Suppressor macrophage (primary cell): ENCODE results near the gene ERC1.
A peak's percentile ranks its signal among the peaks of the same experiment; 100 is the strongest.

Experiments used
- DNase-seq, 4 experiments: peaks; one replicate each; pipeline ENCODE4 v3.0.0-alpha.2; 2020 to 2022

The ERC1 gene

DNA sequence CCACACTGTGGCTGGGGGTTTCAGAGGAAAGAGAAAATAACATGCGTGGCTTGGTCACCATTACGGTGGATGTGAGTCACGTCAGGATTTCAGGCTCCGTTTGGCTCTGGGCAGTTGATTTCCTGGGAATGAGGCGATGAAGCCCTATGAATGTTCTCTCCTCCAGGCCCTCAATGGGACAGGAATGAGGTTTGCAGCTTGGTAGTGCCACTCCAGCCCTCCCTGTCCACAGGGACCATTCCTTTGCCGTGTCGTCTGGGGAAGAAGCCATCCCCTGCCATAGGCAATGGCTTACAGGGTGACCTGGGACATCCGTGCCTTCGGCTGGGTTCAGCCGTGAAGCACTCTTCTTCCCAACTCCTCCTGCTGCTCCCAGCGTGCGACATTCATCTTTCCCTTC lies 508.3 kb downstream of the ERC1 start:
- no peak for DNase-seq

DNA sequence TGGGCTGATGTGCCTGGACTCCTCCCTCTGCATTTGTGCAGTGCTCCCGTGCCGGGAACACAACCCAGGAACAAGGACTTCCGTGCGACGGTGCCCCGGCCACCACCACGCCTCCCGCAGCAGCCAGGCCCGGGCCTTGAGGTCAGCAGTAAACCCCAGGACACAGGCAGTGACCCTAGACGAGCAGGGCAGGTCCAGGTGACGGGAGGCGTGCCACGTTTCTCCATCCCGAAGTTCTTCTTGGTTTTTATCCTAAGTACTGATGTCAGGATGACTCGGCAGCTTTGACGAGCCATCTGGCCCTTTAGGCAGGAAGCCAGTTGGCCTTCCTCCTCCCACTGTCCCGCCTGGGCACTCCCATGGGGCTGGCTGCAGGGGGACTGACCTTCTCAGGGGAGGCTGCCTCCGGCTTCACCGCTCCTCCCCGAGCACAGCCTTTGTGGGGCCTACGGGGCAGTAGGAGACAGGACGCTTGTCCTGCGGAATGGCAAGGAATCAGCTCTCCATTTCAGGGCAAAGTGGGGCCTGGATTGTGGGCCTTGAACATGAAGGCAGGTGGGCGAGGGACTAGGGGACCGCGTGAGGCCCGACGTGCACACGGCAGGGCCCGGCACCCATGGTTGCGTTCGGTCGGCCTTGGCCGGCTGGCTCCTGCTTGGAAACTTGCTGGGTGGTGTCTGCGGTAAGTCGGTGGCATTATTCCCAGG lies 509.2 kb downstream of the ERC1 start:
- peak in 3 of 4 experiments; percentile 23 to 52 (median 50) for DNase-seq

DNA sequence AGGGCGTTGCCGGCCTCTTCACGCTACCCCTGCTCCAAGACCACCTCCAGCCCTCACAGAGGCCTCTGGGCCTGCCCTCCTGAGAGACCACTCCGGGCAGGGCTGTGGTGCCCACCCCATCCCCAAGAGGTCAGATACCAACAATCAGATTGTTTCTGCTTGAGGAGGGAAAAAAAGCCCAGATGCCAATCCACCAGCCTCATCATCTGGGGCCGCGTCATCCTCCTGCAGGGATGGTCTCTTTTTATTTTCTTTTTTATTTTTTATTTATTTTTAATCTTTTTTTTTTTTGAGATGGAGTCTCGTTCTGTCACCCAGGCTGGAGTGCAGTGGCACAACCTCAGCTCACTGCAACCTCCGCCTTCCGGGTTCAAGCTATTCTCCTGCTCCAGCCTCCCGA lies 510.0 kb downstream of the ERC1 start:
- DNase-seq = no peak

DNA sequence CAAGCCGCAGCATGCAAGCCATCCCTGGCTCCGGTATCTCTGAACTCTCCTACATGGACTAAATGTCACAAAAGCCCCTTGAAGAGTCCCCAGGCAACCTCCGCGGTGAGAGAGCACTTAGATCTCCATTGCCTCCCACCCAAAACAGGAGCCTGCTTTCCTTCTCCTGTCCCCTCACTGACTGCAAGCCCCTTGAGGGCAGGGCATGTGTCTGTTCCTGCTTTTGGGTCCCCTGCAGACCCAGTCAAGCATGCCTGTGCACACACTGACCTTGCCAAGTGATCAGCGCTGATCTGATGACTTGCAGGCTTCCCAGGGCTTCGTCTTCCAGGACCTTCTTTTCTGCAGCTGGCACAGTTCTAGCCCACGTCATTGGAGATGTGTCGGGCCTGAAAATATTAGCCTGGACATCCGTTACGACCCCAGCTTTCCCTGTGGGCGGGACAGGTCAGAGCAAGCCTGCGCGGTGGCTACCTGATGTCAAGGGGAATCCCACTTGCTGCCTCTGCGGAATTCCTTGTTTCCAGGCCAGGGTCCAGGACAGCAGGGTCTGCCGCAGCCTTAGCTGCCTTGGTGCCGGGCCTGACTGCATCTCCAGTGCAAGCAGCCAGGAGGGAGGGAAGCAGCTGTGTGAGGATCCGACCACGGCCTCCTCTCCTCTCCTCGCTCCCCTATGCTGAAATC lies 510.8 kb downstream of the ERC1 start:
- DNase-seq = no peak

DNA sequence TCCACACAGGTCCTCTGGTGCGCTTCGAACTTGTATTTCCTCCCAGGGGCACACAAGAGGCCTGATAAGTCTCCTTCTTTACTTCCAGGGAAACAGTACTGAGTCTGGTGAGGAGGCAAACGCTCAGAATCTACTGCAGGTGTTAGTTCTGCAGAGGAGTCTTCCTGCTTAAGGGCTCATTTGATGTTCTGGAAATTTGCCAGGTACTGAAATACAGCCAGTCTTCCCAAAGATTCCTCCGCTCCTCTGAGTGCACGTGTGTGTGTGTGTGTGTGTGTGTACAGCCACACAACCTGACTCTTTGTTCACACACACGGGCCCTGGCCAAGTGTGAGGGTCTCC lies 511.3 kb downstream of the ERC1 start:
- DNase-seq = no peak

DNA sequence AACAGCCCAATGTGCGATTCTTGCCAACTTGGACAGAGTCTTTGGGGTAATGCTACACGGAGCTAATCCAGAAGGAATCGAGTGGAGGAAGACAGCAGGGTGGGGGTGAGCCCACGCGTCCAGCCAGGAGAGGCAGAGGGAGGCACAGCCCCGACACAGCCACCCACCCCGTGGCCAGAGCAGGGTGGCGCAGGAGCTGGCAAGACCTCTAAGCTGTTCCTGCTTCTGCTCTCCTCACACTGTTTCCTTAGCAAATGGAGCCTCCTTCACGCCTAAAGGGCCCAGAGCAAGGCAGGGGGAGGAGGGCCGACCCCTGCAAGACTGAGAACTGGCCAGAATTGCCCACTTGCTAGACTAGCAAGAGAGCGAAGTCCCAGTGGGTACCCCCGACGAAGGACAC lies 511.8 kb downstream of the ERC1 start:
- DNase-seq = no peak

DNA sequence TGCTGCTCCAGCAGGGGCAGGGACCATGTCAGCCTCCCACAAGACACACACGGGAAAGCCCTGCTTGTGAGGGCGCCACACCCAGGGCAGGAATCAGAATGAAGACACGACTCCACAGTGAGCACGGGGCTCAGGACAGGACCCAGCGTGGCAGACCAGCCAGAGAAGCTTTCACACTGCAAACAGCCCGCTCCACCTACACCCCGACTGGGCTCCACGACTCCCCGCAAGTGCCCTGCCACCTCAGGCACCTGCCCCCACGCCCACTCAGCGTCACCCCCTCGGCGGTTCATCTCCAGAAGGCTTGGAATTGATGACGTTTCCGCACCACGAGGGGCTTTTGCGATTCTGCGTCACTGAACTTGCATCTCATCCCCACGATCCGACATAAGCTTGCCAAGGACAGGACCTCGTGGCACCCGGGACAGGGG lies 512.3 kb downstream of the ERC1 start:
- DNase-seq = no peak

DNA sequence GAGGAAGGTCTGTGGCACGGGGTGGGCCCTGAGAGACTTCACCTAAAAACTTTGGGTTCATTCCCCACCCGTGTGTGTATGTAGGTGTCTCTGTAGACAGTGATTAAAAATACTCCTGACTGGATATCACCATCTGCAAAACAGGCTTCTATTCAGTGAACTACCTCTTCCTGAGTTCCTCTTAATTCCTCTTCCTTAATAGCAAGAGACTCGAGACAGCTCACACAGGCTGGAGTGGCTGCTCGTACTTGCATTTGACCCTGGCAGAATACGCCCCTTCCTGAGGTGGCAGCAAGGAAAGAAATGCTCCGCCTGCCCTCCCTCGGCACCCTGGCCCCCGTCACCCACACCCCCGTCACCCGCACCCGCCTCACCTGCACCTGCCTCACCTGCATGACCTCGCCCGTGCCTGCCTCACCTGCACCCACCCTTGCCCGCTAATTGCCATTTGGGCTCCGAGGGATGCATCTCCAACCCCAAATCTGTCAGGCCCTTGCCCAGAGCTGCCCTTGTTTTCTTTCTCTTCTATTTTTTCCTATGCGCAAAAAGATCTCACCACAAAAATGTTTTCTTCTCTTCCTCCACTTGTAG lies 513.4 kb downstream of the ERC1 start:
- peak; percentile 58 to 81 (median 73) for DNase-seq

DNA sequence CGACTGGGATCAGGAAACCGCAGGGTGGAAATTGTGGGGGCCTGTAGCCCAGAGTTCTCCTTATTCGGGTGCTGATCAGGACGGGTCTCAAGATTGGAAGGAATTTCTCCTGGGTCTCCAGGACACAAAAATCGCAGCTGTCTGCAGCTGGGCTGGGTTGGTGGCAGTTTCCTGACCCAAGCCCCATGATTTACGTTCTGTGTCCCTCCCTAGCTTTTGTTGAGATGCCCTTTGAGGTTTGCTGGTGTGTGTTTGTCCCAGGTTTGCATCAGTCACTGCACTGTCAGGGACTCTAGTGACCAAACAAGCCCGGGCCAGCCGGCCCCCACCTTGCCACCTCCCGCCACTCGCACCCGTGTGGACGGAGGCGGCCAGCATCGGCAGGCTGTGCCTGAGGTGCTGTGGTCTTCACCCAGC lies 513.9 kb downstream of the ERC1 start:
- peak in 3 of 4 experiments; percentile 9 to 34 (median 11) for DNase-seq

DNA sequence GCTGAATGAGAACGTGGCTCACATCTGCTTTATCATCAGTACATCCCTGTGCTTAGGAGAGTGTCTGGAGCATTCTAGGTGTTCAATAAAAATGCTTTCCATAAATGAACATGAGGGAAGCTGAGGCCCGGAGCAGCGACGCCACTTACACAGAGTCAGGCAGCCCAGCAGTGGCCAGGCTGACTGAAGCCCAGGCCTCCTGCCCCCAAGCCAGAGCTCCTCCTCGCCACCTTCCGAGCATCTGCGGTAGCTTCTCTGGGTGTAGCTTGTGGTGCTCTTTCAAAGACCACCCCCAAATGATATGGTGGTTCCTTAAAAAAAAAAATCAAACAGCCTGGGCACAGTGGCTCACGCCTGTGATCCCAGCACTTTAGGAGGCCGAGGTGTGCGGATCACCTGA lies 514.6 kb downstream of the ERC1 start:
- DNase-seq = no peak

DNA sequence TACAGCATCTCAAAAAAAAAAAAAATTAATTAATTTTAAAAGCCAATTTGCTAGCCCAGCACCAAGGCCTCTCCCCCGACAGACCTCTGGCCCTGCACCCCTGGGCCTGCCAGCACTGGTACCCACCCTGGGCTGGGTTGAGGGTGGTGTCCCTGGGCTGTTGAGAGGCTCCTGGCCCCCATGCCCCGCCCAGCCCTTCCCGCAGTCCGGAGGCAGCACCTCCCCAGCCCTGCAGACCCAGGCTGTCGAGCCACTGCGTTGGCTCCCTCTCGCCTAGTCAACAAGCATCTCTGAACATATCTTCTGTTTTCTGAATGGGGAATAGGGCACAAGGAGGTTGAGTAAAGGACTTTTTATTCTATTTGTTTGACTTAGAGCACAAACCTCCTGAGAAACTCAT lies 516.3 kb downstream of the ERC1 start:
- DNase-seq = no peak

DNA sequence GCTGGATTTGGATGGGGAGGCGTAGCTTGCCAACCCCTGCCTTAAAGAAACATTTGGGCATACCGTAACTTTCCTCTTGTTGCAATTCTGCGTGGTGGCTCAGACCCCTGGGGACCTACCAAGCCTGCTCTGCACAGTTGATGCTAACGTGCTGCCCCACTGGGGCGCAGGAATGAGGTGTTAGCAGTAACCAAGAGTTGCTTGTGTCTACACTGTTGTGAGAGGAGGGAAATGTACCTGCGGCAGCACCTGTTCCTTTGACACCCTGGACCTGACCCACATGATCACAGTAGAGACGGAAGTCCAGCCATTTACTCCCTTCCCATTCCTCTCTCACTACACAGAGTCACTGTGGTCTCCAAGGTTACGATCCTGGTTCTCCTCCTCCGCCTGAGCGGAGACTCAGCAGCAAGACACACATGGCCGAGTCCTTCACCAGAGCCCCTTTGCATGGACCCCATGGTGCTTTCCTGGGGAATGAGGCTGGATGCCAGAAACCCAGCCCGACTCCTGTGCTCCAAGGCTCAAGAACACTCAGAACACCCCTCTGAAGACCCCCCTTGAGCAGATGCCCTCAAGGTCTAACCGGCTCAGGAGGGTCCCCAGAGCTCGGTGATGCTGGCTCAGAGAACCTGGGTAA lies 518.5 kb downstream of the ERC1 start:
- DNase-seq = no peak

DNA sequence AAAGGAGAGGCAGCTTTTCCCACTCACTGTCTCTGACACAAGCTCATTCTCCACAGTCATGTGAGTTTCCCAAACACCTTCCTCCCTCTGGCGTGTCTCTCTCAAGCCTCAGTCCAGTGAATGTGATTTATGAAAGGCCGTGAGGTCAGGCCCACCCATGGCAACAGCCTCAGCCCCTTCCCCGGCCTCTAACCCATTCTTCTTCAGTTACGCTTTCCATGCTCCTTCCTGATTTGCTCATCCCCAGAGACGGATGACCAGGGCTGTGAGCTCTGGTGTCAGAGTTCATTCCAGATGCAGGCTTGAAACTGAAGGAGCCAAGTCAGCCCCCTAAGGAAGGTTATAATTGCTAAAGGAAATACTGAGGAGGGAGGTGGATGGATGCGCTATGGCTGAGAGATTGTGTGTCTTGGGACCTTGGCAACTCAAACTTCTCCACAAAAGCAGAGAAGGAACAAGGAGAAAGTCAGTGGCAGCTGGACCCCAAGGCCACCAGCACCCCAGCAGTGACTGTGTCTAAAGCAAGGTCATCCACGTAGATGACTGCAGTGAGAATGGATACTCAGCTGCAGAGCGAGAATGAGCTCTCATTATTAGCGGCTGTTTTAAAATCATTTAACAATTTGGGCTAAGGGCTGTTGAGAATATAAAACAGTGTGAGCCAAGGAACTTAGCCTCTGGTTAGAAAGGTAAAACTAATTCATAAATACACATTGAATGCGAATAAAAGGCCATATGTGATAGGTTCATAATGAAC lies 519.2 kb downstream of the ERC1 start:
- no peak for DNase-seq

DNA sequence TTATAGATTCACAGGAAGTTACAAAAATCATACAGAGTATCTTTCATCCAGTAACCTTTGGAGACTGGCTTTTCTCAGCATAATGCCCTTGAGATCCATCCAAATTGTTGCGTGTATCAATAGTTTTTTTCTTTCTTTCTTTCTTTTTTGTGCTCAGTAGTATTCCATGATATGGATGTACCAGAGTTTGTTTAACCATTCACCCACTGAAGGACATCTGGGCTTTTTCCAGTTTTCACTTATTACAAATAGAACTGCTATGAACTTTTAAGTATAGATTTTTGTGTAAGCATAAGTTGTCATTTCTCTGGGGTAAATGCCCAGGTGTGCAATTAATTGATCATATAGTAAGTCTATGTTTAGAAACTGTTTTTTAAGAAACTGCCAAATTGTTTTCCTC lies 524.0 kb downstream of the ERC1 start:
- no peak for DNase-seq

DNA sequence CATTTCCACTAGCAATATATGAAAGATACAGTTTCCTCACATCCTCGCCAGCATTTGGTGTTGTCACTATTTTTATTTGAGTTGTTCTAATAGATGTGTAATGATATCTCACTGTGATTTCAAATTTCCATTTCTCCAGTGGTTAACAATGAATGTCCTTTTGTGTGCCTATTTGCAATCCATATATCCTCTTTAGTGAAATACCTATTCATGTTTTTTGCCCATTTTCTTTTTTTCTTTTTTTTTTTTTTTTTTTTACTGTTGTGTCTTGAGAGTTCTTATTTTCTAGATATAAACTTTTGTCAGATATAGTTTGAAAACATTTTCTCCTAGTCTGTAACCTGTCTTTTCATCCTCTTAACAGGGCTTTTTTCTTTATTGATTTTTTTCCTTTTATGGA lies 524.4 kb downstream of the ERC1 start:
- no peak for DNase-seq

DNA sequence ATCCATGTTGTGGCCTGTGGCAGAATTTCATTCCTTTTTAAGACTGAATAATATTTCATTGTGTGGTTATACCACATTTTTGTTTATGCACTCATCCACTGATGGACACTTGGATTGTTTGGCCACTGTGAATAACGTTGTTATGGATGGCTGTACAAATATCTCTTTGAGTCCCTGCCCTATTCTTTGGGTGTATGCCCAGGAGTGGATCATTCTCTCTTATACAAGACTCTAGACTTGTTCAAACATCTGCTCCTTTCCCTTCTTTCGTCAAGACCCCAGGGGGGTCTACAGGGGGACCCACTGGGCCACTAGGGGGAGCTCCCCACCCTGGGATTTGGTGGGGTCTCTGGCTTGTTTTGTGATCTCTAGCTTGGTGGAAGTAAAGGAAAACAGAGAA lies 526.0 kb downstream of the ERC1 start:
- no peak for DNase-seq

DNA sequence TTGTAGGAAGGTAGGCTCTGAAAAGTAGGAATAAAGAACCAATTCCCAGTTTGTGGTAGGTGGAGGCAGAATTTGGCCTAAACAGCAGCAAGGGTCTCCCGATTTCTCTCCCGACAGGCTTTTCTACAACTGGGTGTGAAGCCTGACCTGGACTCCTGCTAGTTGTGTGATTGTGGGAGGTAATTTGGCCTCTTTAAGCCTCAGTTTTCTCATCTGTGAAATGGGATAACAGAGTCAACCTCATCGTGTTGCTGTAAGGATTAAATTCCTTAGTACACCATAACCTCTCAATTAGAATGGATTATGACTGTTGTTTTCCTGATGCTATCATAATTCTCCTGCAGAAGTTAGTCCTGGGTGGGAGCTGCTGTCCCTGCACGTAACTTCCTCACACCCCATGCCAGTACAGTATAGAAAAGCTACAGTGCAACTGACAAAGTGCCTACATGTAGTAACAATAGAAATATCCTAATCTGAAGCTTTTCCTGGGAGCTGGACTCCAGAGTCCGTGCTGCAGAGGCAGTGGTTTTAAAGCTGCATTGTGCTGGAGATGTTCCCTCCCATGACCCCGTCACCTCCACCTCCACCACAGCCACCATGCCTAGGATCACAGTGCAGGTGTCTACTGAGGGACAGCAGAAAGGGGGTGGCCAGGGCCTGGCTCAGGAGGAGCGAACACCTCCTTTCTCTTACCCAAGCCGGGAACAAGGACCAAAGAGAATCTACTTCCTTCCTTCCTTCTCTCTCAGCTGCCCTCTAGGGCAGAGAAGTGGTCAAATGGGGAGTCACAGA lies 526.9 kb downstream of the ERC1 start:
- DNase-seq = no peak

DNA sequence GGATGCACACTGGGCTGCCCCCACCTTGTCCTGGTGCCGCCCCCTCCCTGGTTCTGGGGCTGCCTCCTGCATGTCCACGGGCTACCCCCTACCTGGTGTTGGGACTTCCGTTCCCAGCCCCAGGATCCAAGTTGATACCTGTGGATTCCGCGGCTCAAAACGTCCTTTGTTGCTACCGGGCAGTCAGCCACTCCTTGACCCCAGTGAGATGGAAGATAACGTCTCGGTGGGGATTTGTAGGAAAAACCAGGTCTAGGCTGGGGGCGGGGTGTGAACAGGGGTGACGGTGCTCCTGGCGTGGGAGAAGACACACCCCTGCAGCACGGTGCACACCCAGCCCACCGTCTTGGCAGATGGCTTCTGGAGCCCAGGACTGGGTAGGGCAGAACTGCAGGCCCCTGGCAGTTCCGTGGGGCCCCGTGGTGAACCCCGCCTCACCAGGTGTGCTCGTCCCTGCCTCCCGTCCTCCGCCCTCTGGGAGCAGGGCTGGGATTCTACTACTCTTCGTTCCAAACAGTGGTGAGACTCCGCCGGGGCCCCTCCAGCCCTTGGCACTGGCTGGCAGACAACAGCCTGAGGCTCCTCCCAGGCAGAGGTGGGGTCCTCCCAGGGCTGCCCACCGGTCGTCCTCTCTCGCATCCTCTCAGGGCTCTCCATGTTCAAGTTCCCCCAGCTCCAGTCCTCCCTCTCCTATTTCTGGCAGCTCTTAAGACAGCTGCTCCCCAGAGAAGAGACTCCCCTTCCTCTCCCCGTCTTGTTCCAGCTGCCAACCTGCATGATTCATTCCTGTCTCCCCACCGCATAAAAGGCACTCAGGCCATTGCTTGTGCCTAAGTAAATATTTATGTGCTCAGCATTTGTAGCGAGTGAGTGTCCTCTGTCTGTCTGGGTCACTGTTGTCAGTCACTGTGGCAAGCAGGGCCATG lies 527.8 kb downstream of the ERC1 start:
- DNase-seq = no peak

DNA sequence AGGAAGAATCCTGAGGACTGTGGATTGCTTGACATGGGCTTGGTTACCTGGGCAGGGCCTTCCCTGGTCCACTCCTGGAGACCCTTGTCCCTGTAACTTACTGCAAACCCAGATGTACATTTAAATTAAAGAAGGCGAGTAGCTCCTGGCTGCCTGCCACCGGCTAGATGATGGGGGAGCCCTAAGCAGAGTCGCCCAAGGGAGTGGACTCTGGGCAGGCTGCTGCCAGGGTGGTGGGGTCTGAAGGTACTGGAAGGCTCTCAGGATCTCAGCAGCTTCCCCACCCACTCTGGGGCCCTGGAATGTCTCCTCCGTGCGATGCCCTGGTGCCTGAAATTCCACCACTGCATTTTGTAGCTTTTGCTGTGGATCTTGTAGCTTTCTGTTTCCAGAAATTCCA lies 528.6 kb downstream of the ERC1 start:
- DNase-seq = no peak

DNA sequence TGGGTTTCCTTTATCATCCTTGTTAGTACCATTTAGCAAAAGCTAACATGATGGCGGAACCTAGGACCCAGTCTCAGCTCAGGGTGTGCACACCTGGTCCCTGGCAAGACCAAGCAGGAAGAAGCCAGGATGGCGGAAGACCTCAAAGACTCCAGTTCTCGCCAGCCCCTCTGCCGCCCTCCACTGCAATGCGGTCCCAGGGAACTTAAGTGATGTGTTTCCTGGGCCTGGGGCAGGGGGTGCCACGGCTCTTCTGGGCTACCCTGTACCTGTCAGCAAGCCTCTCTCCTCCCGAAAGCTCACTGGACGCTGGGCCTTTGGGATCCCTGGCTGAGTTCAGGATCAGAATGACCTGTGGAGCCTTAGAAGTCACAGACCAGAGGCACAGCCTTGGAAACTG lies 532.0 kb downstream of the ERC1 start:
- DNase-seq = no peak

DNA sequence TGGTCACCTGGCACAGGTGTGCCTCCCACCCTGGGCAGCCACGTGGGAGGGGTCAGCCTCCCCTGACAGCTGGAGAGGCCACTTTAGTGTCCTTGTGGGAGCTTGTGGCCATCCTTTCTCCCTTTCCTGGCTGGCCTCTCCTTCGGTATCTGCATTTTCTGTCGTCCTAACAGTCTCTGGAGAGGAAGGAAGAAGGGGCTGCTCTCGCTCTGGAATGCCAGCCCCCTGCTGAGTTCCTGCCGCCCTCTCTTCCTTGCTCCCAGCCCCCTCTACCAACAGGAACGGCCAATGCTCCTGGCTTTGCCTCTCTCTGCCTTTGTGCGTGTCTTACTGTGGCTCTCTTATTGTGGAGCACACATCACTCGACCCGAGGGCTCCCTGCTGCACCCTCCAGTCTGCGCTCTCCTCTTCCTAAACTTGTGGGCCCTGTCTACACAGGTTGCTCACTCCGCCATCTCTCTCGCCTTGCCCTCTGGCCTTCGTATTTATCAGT lies 532.6 kb downstream of the ERC1 start:
- DNase-seq = no peak
